K562 (cell line): ENCODE measurements around the gene KHSRP. TPM values are rescaled to one million over a fixed set of nuclear protein-coding genes. Genes with fewer than 3 reads are reported as not detected.

Experiments
- ASH1L ChIP-seq: fragments of 450-650 bp; IDR thresholded peaks from 2 replicates; pipeline ENCODE4 v1.6.1; 2018; ENCODE audit warnings: borderline replicate concordance, mild to moderate bottlenecking, low read depth; ENCODE audit not compliant: partially characterized antibody
- FOXJ3 ChIP-seq: sonication (generic); formaldehyde crosslinking; IDR thresholded peaks from 2 replicates; pipeline ENCODE4 v1.4.0; 2020; ENCODE audit warnings: mild to moderate bottlenecking, missing genetic modification reagents
- NCOA2 ChIP-seq, 2 experiments: fragments of 450-650 bp; IDR thresholded peaks; 2 replicates each; pipeline ENCODE4 v1.6.1; 2018; ENCODE audit warnings: mild to moderate bottlenecking in 2 of 2, moderate library complexity in 1 of 2; ENCODE audit not compliant: partially characterized antibody in 2 of 2
- NFIC ChIP-seq: fragments of 450-650 bp; IDR thresholded peaks from 2 replicates; pipeline ENCODE4 v1.6.1; 2017; ENCODE audit warnings: mild to moderate bottlenecking, inconsistent platforms
- NR2C2 ChIP-seq, 2 experiments: fragments of 200-800 bp in 1 of 2; sonication (Bioruptor generic) in 1 of 2; sonication (generic) in 1 of 2; formaldehyde crosslinking in 1 of 2; IDR thresholded peaks; 2 replicates each; pipeline versions ENCODE4 v1.6.1 to v1.8.0; 2016 to 2022; ENCODE audit warnings: mild to moderate bottlenecking in 1 of 2, missing compliant biosample characterization in 1 of 2, missing genetic modification characterization in 1 of 2, missing genetic modification reagents in 1 of 2
- RBFOX2 ChIP-seq: fragments of 200-400 bp; formaldehyde crosslinking; IDR thresholded peaks from 2 replicates; pipeline ENCODE4 v1.6.1; 2017; ENCODE audit warnings: low read depth, mild to moderate bottlenecking, low read length, moderate library complexity
- RBM14 ChIP-seq: fragments of 200-400 bp; formaldehyde crosslinking; IDR thresholded peaks from 2 replicates; pipeline ENCODE4 v1.6.1; 2018; ENCODE audit warnings: low read depth, mild to moderate bottlenecking, low read length, moderate library complexity, borderline replicate concordance; ENCODE audit not compliant: insufficient read depth
- TEAD4 ChIP-seq, 2 experiments: sonication (generic) in 1 of 2; formaldehyde crosslinking in 1 of 2; IDR thresholded peaks; 2 replicates each; pipeline versions ENCODE4 v1.6.1 to v1.8.0; 2012 to 2022; ENCODE audit warnings: borderline replicate concordance in 1 of 2, inconsistent platforms in 1 of 2, low read length in 1 of 2, mild to moderate bottlenecking in 1 of 2, missing genetic modification reagents in 1 of 2
- USF2 ChIP-seq: sonication (generic); formaldehyde crosslinking; IDR thresholded peaks from 2 replicates; pipeline ENCODE4 v1.5.0; 2020; ENCODE audit warnings: missing genetic modification reagents
- ZFP1 ChIP-seq: fragments of 450-650 bp; formaldehyde crosslinking; IDR thresholded peaks from 2 replicates; pipeline ENCODE4 v1.4.0; 2020; ENCODE audit warnings: mild to moderate bottlenecking, mixed read lengths
- ZNF197 ChIP-seq: fragments of 200-800 bp; sonication (Bioruptor generic); IDR thresholded peaks from 2 replicates; pipeline ENCODE4 v1.6.1; 2016; ENCODE audit warnings: low read depth, missing genetic modification characterization, missing compliant biosample characterization
- polyA plus RNA-seq, 8 experiments: library from polyadenylated mRNA; depleted of rRNA in 4 of 8; stranded (reverse) in 5 of 8; unstranded in 3 of 8; fragments of >200 nt; fragmentation: Nextera tagmentation in 2 of 8; fragmentation: Illumina TruSeq in 1 of 8; extraction: Ambion mirVana in 2 of 8; extraction: Trizol in 1 of 8; gene quantifications; 2 replicates each; pipeline versions ENCODE4 v1.2.1 to v1.2.3, GENCODE V29; 2011 to 2014; ENCODE audit warnings: inconsistent platforms in 1 of 8, missing spikeins in 1 of 8
- total RNA-seq, 7 experiments: library from RNA; depleted of rRNA in 6 of 7; stranded (reverse); fragments of >200 nt in 6 of 7; fragmentation: Illumina TruSeq in 2 of 7; extraction: Trizol in 2 of 7; gene quantifications; 2 replicates each; pipeline versions ENCODE4 v1.2.1 to v1.2.3, GENCODE V29; 2011 to 2021; ENCODE audit warnings: low replicate concordance in 1 of 7
- TF ChIP-seq, protein P1 (sequence below), 3 experiments: IDR thresholded peaks in 2 of 3; conservative IDR thresholded peaks in 1 of 3; 2 replicates each; pipeline ENCODE4 v1.5.1; 2011 to 2012; ENCODE audit warnings: low read length in 3 of 3, mild to moderate bottlenecking in 3 of 3, control low read depth in 2 of 3, improper control_type of control experiment in 1 of 3, inconsistent platforms in 1 of 3, low read depth in 1 of 3, mixed read lengths in 1 of 3, moderate library complexity in 1 of 3; ENCODE audit not compliant: insufficient read depth in 2 of 3
- TF ChIP-seq, protein P2 (sequence below), 3 experiments: fragments of 200-800 bp in 1 of 3; fragments of 250-450 bp in 1 of 3; fragments of 450-650 bp in 1 of 3; sonication (Bioruptor Pico) in 1 of 3; sonication (Bioruptor generic) in 1 of 3; formaldehyde crosslinking in 1 of 3; IDR thresholded peaks; 2 replicates each; pipeline versions ENCODE4 v1.6.1 to v1.8.0; 2016 to 2022; ENCODE audit warnings: mild to moderate bottlenecking in 2 of 3, missing genetic modification characterization in 2 of 3, missing compliant biosample characterization in 1 of 3, moderate library complexity in 1 of 3
- TF ChIP-seq, protein P3 (sequence below): sonication (generic); formaldehyde crosslinking; IDR thresholded peaks from 2 replicates; pipeline ENCODE4 v1.8.0; 2022; ENCODE audit warnings: mild to moderate bottlenecking, missing genetic modification reagents

The KHSRP gene
- total and polyA plus RNA-seq, 9 of the 15 experiments (the other 6 are each of a cell fraction or from before 2014, with no cell fraction given): 4.2 to 564 (median 139) TPM

DNA sequence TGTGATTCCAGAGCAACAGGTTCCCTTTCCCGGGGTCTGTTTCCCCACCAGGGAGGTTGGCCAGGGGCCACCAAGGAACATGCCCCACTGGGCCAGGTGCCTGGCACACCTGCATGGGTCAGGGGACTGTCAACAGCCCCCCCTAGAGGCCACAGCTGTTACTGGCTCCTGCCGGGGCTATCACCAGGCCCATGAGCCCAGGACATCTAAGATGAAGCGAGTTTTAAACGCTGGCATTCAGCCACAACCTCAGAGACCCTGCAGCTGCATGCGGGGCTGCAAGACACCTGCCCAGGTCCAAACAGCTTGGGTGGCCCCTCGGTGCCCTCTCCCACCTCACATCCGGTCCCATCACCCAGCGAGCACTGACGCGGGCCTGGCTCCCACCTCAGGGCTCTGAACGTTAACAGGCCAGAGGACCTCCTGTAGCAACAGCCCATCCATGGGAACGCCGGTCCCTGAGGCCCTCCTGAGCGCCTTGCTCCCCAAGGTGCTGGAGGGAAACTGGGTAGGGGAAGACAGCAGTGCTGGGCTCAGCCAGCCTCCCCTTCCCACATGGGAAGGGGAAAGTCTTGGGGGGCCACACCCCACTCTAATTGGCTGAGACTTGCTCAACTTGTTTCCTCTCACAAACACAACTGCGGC is 12.0 kb downstream of the KHSRP start (continued):
- TF ChIP-seq, protein P1, sequence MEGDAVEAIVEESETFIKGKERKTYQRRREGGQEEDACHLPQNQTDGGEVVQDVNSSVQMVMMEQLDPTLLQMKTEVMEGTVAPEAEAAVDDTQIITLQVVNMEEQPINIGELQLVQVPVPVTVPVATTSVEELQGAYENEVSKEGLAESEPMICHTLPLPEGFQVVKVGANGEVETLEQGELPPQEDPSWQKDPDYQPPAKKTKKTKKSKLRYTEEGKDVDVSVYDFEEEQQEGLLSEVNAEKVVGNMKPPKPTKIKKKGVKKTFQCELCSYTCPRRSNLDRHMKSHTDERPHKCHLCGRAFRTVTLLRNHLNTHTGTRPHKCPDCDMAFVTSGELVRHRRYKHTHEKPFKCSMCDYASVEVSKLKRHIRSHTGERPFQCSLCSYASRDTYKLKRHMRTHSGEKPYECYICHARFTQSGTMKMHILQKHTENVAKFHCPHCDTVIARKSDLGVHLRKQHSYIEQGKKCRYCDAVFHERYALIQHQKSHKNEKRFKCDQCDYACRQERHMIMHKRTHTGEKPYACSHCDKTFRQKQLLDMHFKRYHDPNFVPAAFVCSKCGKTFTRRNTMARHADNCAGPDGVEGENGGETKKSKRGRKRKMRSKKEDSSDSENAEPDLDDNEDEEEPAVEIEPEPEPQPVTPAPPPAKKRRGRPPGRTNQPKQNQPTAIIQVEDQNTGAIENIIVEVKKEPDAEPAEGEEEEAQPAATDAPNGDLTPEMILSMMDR (IDR thresholded peaks at IDR 0.05 in 2 of 3, conservative IDR thresholded peaks at IDR 0.05 in 1 of 3; ENCODE audit: insufficient read depth in 2 of 3, low read depth in 1 of 3, low read length in 3 of 3): peak; percentile 71 to 85 (median 73)
- TF ChIP-seq RBM14 (no peak), NFIC (peak; percentile 41), NCOA2 (IDR thresholded peaks at IDR 0.05; ENCODE audit: partially characterized antibody in 2 of 2) (no peak), TEAD4 (IDR thresholded peaks at IDR 0.05; ENCODE audit: low read length) (no peak), TEAD4 (CRISPR knock-in tag; IDR thresholded peaks at IDR 0.05; ENCODE audit: borderline replicate concordance) (no peak), ZFP1 (CRISPR knock-in tag) (no peak), NR2C2 (CRISPR knock-in tag; IDR thresholded peaks at IDR 0.05) (no peak), NR2C2 (tag; IDR thresholded peaks at IDR 0.05) (no peak), RBFOX2 (peak; percentile 49), ASH1L (no peak), ZNF197 (CRISPR knock-in tag) (no peak), USF2 (CRISPR knock-in tag) (no peak), FOXJ3 (no peak)
- TF ChIP-seq, protein P2, sequence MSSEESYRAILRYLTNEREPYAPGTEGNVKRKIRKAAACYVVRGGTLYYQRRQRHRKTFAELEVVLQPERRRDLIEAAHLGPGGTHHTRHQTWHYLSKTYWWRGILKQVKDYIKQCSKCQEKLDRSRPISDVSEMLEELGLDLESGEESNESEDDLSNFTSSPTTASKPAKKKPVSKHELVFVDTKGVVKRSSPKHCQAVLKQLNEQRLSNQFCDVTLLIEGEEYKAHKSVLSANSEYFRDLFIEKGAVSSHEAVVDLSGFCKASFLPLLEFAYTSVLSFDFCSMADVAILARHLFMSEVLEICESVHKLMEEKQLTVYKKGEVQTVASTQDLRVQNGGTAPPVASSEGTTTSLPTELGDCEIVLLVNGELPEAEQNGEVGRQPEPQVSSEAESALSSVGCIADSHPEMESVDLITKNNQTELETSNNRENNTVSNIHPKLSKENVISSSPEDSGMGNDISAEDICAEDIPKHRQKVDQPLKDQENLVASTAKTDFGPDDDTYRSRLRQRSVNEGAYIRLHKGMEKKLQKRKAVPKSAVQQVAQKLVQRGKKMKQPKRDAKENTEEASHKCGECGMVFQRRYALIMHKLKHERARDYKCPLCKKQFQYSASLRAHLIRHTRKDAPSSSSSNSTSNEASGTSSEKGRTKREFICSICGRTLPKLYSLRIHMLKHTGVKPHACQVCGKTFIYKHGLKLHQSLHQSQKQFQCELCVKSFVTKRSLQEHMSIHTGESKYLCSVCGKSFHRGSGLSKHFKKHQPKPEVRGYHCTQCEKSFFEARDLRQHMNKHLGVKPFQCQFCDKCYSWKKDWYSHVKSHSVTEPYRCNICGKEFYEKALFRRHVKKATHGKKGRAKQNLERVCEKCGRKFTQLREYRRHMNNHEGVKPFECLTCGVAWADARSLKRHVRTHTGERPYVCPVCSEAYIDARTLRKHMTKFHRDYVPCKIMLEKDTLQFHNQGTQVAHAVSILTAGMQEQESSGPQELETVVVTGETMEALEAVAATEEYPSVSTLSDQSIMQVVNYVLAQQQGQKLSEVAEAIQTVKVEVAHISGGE (CRISPR knock-in tag; IDR thresholded peaks at IDR 0.05): no peak
- TF ChIP-seq, protein P3, sequence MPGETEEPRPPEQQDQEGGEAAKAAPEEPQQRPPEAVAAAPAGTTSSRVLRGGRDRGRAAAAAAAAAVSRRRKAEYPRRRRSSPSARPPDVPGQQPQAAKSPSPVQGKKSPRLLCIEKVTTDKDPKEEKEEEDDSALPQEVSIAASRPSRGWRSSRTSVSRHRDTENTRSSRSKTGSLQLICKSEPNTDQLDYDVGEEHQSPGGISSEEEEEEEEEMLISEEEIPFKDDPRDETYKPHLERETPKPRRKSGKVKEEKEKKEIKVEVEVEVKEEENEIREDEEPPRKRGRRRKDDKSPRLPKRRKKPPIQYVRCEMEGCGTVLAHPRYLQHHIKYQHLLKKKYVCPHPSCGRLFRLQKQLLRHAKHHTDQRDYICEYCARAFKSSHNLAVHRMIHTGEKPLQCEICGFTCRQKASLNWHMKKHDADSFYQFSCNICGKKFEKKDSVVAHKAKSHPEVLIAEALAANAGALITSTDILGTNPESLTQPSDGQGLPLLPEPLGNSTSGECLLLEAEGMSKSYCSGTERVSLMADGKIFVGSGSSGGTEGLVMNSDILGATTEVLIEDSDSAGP (CRISPR knock-in tag): no peak
